HCT116 (cell line): ENCODE results near the gene ARHGAP33.

Source experiments
- JUND ChIP-seq: IDR thresholded peaks from 2 replicates; pipeline ENCODE4 v1.6.1; 2012
- POLR2AphosphoS5 ChIP-seq: IDR thresholded peaks from 2 replicates; pipeline ENCODE4 v1.6.1; 2011; ENCODE audit warnings: mild to moderate bottlenecking, low read depth, low read length, moderate library complexity
- REST ChIP-seq: IDR thresholded peaks from 2 replicates; pipeline ENCODE4 v1.6.1; 2012; ENCODE audit warnings: low read depth
- ZFX ChIP-seq: fragments of 450-650 bp; IDR thresholded peaks from 2 replicates; pipeline ENCODE4 v1.6.1; 2017
- TF ChIP-seq, protein P1 (sequence below), 3 experiments: fragments of 200-600 bp in 1 of 3; sonication (generic) in 1 of 3; IDR thresholded peaks in 2 of 3; conservative IDR thresholded peaks in 1 of 3; 2 replicates each; pipeline ENCODE4 v1.5.1; 2012 to 2017; ENCODE audit warnings: low read depth in 2 of 3, low read length in 2 of 3, antibody characterized with exemption in 1 of 3, borderline replicate concordance in 1 of 3, control low read depth in 1 of 3, mild to moderate bottlenecking in 1 of 3, mixed read lengths in 1 of 3, mixed run types in 1 of 3, moderate library complexity in 1 of 3; ENCODE audit not compliant: insufficient read depth in 1 of 3
- TF ChIP-seq, protein P2 (sequence below): IDR thresholded peaks from 2 replicates; pipeline ENCODE4 v1.6.1; 2012

DNA sequence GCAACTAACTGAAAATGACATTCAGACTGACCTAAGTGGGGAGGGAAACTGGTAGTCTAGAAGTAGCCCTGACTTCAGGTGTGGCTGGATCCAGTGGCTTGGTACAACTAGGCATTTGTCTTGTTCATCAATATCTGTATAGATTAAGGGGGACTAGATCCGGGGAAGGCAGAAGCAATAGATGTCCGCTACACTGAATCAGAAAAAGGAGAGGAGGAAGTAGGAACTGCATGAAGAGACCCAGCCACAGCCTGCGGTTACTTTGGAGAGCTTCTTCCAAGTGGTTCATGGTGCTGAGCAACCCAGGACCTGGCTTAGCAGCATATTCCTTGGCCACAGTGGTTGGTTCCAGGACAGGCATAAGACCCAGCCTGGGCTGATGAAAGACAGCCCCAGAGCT lies 47.2 kb downstream of the ARHGAP33 start:
- TF ChIP-seq JUND, result no peak
- no peak for TF ChIP-seq POLR2AphosphoS5
- no peak for TF ChIP-seq ZFX
- TF ChIP-seq, protein P1, sequence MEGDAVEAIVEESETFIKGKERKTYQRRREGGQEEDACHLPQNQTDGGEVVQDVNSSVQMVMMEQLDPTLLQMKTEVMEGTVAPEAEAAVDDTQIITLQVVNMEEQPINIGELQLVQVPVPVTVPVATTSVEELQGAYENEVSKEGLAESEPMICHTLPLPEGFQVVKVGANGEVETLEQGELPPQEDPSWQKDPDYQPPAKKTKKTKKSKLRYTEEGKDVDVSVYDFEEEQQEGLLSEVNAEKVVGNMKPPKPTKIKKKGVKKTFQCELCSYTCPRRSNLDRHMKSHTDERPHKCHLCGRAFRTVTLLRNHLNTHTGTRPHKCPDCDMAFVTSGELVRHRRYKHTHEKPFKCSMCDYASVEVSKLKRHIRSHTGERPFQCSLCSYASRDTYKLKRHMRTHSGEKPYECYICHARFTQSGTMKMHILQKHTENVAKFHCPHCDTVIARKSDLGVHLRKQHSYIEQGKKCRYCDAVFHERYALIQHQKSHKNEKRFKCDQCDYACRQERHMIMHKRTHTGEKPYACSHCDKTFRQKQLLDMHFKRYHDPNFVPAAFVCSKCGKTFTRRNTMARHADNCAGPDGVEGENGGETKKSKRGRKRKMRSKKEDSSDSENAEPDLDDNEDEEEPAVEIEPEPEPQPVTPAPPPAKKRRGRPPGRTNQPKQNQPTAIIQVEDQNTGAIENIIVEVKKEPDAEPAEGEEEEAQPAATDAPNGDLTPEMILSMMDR (IDR thresholded peaks at IDR 0.05 in 2 of 3, conservative IDR thresholded peaks at IDR 0.05 in 1 of 3; ENCODE audit: borderline replicate concordance in 1 of 3, insufficient read depth in 1 of 3, low read depth in 2 of 3, low read length in 2 of 3), result no peak
- TF ChIP-seq, protein P2, sequence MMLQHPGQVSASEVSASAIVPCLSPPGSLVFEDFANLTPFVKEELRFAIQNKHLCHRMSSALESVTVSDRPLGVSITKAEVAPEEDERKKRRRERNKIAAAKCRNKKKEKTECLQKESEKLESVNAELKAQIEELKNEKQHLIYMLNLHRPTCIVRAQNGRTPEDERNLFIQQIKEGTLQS, result no peak
- no peak for TF ChIP-seq REST
